ENCODE results near the gene CPED1.

DNA sequence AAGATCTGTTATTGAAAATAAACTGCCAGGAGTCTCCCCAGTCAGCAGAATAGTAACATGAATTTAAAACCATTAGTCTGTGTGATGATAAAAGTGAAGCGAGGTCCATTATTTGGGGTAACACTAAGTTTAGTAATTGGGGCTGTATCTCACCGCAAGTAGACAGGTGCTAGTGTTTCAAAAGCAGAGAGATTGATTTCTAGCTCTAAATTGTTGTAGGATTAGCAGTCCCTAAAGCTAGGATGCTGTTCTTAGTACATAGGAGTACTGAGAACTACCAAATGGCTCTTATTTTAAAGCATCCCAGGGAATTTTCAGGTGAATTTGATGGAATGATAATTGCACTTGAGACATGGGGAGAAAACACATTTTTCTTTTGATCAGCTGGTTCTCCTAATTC lies 70.5 kb downstream of the CPED1 start:
- TF ChIP-seq CTCF (IDR thresholded peaks at IDR 0.05) (no peak), POLR2AphosphoS5 (IDR thresholded peaks at IDR 0.05; ENCODE audit: insufficient read depth in 1 of 2, low read depth in 1 of 2) (no peak), POLR2A (IDR thresholded peaks at IDR 0.05) (no peak)

Measured in vagina (tissue), 2 donors.